Mesodermal cell (in vitro differentiated cells): ENCODE measurements around the gene HIGD1B. TPM values are rescaled to one million over a fixed set of nuclear protein-coding genes. Genes with fewer than 3 reads are reported as not detected.
A peak's percentile ranks its signal among the peaks of the same experiment; 100 is the strongest.
"Not testable (repeated sequence)": the region's sequence is repeated elsewhere in the genome, so short reads cannot be mapped to it uniquely, and the experiment has no call there.

Experiments
- H3K27ac ChIP-seq: 2 replicates; pipeline ENCODE4 v1.7.0; 2013; ENCODE audit warnings: mild to moderate bottlenecking, low read depth, low read length, moderate library complexity; ENCODE audit not compliant: severe bottlenecking
- H3K36me3 ChIP-seq: 2 replicates; pipeline ENCODE4 v1.7.1; 2013; ENCODE audit warnings: mild to moderate bottlenecking, low read length, moderate library complexity; ENCODE audit not compliant: control insufficient read depth, insufficient read depth
- H3K4me1 ChIP-seq: one replicate; pipeline ENCODE4 v1.7.1; 2013; ENCODE audit warnings: mild to moderate bottlenecking, low read length; ENCODE audit not compliant: insufficient read depth, control insufficient read depth, poor library complexity, severe bottlenecking
- H3K4me3 ChIP-seq: 2 replicates; pipeline ENCODE4 v1.7.0; 2013; ENCODE audit warnings: low read length, control low read depth, mild to moderate bottlenecking; ENCODE audit not compliant: insufficient read depth, poor library complexity, severe bottlenecking; ENCODE audit errors: extremely low read depth
- H3K9me3 ChIP-seq: 2 replicates; pipeline ENCODE4 v1.7.1; 2013; ENCODE audit warnings: mild to moderate bottlenecking, low read length, moderate library complexity; ENCODE audit not compliant: control insufficient read depth
- WGBS, 2 experiments: methylation state at CpG; one replicate each; pipeline ENCODE4 v1.1.5; 2013; ENCODE audit warnings: missing lambda C conversion rate in 2 of 2; ENCODE audit not compliant: insufficient coverage in 2 of 2; 5-methylcytosine and 5-hydroxymethylcytosine counted together
- polyA plus RNA-seq, 2 experiments: library from polyadenylated mRNA; stranded (reverse); fragments of 50-300 nt; gene quantifications; one replicate each; pipeline ENCODE4 v1.2.3, GENCODE V29; 2013

Gene HIGD1B
- not detected for polyA plus RNA-seq (2013, experiment 1 of 2)
- polyA plus RNA-seq (2013, experiment 2 of 2): not detected

DNA sequence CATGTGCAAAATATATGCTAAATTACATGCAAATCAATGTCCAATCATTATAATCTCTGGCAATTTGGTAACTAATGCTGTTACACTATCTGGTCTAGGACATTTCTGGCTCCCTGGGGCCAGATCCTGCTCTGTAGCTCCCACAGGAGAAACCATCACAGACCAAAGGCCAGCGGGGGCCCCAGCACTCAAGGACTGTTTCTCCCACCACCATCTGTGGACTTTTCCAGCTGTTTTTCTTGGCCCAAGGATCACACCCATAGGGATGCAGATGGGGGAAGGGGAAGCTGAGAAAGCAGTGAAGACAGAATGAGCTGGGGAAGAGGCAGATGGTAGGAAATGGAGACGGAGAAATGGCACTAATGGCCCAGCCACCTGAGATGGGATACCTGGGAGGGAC, at the start of gene HIGD1B:
Gene HIGD1B, plus strand, starts transcription at position 298 of the 400 bp plus-strand sequence. CDS start 270 bp downstream, outside the sequence.
- WGBS, 2 experiments: 91 to 100% methylated on average over 1 of the region's 2 CpGs
- Histone ChIP-seq H3K27ac (no peak within 1 kb of the TSS), H3K4me3 (no peak within 1 kb of the TSS), H3K4me1 (peaks cover 18% of the 10 kb centered on the region), H3K9me3 (no peaks in the 10 kb centered on the region), H3K36me3 (peaks cover 32% of the 10 kb centered on the region)

DNA sequence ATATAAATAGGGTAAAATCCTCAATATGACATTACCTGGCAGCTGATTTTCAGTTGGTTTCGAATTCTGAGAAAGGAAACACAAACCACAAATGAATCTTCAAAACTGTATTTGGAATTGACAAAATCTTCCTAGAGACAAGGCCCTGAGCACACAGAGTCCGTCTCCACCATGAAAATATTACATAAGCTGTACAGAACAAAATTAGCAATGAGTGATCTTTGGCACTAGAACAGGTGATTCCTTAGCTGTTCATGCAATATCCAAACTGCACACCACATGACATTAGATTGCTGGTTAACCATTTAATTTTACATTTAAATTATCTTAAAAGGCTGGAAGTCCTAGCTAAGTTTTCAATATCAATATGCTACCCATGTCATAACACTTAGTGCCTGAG, 49.3 kb upstream of the HIGD1B start:
- WGBS, 2 experiments: no CpG with 5 or more reads among the region's 2 CpGs

DNA sequence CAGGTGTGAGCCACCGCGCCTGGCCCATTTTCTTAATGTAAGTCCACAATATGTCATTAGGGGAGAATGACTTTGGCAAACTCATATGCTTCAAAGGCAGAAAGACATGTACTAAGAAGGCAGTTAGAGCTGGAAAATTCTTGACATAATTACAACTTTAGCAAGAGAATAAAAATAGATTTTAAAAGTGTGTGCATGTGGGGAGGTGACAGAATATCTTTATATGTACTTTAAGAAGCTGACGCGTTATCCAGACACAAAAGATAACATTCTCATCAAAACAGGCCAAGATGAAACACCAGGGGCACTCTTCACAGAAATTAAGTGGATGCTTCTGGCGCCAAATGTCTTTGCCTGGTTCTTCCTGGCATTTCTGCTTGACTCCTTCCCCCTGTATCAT, 45.8 kb upstream of the HIGD1B start:
- whole genome bisulfite sequencing, 2 experiments: 97 to 100% methylated on average over 3 to 5 of the region's 5 CpGs

More for the DNA sequence above, 49.3 kb upstream of the HIGD1B start:
- Histone ChIP-seq H3K27ac (no peak overlapping the region), H3K9me3 (no peaks in the 10 kb centered on the region), H3K4me3 (no peak overlapping the region), H3K36me3 (peaks cover 80% of the 10 kb centered on the region), H3K4me1 (peaks cover 41% of the 10 kb centered on the region)

DNA sequence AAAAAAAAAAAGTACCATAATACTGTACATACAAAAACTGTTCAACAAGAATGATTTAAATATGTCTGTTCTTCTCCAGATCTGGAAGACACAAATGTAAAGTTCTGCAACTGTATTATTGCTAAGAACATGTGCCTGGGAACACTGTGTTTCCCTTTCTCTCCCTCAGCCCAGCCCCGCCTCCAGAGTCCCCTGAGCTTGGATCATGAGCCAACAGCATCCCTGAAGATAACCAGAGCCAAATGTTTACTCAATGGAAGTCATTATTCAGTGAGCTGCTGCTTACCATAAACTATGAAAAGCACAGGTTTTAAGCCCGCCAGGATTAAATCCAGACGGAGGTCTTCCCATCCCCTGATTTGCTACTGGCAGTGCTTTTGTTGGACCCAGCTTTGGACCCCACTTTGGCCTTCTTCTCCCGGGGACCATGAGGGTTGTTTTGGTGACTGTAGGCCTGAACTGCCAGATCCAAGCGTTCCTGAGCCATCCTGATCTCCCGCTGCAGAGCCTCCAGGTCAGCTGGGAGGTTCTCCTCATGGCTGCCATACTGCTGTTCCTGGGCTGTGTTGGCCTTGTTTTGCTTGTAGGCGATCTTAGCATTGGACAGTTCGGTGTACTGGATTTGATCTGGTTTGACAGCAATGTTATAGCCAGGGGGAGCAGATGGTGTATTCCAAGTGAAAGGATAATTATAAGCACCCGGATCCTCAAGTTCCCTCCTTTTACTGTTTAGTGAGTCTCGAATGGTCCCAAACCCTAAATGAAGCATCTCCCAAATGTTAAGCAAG, 43.2 kb upstream of the HIGD1B start:
- 98 to 100% methylated on average over 7 of the region's 10 CpGs for WGBS, 2 experiments

More for the DNA sequence above, 45.8 kb upstream of the HIGD1B start:
- no peak overlapping the region for H3K27ac ChIP-seq
- H3K9me3 ChIP-seq: no peaks in the 10 kb centered on the region
- H3K4me1 ChIP-seq: peaks cover 19% of the 10 kb centered on the region
- H3K4me3 ChIP-seq: no peak overlapping the region
- H3K36me3 ChIP-seq: peaks cover 97% of the 10 kb centered on the region

DNA sequence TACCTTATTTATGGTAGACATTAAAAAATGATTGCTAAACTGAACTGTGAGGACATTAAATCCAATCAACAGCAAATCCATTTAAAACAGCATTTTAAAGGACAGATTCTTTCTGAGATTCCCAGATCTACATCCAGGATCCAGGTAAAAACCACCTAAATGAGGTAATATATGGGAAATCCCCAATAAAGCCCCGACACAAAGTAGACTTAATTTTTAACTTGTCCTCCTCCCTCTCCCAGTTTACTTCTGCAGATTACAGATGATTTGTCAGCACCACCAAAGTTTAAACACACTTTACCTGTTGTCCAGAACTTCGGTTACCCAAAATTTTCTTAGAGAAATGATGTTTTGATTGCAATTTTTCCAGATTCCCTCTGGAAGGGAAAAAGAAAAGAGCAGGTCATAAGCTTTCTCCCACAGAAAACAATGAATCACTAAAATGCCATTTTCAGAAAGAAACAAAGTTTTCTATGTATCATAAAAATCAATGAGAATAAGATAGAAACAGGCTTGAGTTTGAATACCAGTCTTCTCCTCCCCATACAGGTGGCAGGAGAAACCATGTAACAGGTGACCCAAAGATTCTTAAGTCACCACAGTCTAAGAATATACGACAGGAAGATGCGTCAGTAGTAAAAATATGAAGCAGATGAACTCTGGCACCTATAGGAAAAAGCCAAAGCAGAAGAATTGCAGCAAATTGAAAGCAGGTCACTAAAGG, 40.4 kb upstream of the HIGD1B start:
- Histone ChIP-seq H3K4me3 (no peak overlapping the region), H3K36me3 (peaks cover 58% of the 10 kb centered on the region), H3K4me1 (peaks cover 9% of the 10 kb centered on the region), H3K27ac (no peak overlapping the region), H3K9me3 (no peaks in the 10 kb centered on the region)
- 95 to 100% methylated on average over 2 to 3 of the region's 4 CpGs for WGBS, 2 experiments

More for the DNA sequence above, 43.2 kb upstream of the HIGD1B start:
- Histone ChIP-seq H3K36me3 (peaks cover 80% of the 10 kb centered on the region), H3K4me1 (peaks cover 9% of the 10 kb centered on the region), H3K27ac (peak overlapping the region; percentile 58), H3K4me3 (no peak overlapping the region), H3K9me3 (no peaks in the 10 kb centered on the region)

DNA sequence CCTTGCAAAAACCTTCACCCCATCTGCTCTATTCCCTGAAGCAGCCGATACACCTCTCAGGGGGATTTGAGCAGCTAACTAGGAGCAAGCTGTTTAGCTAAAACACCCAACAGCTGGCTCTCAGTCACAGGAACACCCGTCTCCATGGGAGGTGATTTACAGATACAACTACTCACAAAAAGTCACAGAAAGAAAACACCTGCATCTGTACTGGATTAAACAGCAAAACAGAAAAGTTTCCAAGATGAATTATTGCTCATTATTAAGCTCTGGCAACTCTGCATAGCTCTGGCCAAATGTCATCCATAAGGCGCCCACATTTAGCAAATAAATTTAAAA, 39.9 kb upstream of the HIGD1B start:
- H3K36me3 ChIP-seq: peaks cover 53% of the 10 kb centered on the region
- H3K9me3 ChIP-seq: no peaks in the 10 kb centered on the region
- H3K4me3 ChIP-seq: no peak overlapping the region
- peaks cover 9% of the 10 kb centered on the region for H3K4me1 ChIP-seq
- no peak overlapping the region for H3K27ac ChIP-seq
- 86 to 90% methylated on average over 1 to 2 of the region's 3 CpGs for WGBS, 2 experiments

DNA sequence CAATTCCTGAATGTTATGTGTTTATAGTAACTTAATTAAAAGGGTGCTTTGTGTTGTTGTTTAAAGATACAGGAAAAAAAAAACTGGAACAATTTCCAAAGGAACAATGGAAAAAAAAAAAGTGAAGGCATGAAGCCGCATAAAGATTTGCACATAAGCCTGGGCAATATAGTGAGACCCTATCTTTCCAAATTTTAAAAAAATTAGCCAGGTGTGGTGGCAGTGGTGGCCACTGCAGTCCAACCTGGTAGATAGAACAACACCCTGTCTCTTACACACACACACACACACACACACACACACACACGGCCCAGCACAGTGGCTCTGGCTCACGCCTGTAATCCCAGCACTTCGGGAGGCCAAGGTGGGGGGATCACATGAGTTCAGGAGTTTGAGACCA, 39.5 kb upstream of the HIGD1B start:
- H3K4me1 ChIP-seq: peaks cover 9% of the 10 kb centered on the region
- WGBS, 2 experiments: 80% methylated on average over 1 of the region's 4 CpGs; no CpG with 5 or more reads in 1 of the 2 experiments
- H3K9me3 ChIP-seq: no peaks in the 10 kb centered on the region
- H3K4me3 ChIP-seq: no peak overlapping the region
- no peak overlapping the region for H3K27ac ChIP-seq
- H3K36me3 ChIP-seq: peaks cover 52% of the 10 kb centered on the region

DNA sequence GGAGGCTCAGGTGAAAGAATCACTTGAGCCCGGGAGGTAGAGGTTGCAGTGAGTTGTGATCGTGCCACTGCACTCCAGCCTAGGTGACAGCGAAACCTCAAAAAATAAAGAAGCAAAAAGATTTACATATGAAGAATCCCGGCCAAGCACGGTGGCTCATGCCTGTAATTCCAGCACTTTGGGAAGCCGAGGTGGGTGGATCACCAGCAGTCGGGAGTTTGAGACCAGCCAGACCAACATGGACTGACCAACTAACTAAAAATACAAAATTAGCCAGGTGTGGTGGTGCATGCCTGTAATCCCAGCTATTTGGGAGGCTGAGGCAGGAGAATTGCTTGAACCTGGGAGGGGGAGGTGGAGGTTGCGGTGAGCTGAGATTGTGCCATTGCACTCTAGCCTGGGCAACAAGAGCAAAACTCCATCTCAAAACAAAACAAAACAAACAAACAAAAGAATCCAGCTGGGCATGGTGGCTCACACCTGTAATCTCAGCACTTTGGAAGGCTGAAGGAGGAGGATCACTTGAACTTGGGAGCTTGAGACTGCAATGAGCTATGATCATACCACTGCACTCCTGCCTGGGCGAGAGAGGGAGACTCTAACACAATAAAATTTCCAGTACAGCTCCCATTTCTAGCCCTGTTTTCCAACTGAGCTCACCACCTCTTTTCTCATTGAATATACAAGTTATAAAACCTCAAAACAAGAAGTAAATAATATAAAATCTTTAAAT, 38.9 kb upstream of the HIGD1B start:
- not testable (repeated sequence) for H3K4me1 ChIP-seq, H3K27ac ChIP-seq, H3K4me3 ChIP-seq, H3K9me3 ChIP-seq
- WGBS, 2 experiments: 92 to 95% methylated on average over 7 of the region's 9 CpGs
- peaks cover 50% of the 10 kb centered on the region for H3K36me3 ChIP-seq

DNA sequence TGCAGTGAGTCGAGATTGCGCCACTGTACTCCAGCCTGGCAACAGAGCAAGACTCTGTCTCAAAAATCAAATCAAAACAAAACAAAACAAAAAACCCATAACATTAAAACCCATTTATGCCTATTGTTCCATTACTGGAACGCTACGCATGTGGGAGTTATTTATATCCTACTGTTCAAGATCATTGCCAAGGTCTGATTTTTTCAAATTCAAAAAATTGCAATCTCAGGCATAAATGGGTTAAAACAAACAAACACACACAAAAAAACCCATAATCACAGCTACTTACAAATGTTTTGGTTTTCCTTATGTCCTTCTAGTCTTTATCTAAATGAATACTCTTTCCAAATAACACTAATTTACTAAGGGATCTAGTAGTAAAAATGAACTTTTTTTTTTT, 35.4 kb upstream of the HIGD1B start:
- Histone ChIP-seq H3K4me1 (no peaks in the 10 kb centered on the region), H3K27ac (no peak overlapping the region), H3K9me3 (no peaks in the 10 kb centered on the region), H3K4me3 (no peak overlapping the region), H3K36me3 (peaks cover 33% of the 10 kb centered on the region)
- WGBS, 2 experiments: 92 to 100% methylated on average over 2 to 4 of the region's 4 CpGs

DNA sequence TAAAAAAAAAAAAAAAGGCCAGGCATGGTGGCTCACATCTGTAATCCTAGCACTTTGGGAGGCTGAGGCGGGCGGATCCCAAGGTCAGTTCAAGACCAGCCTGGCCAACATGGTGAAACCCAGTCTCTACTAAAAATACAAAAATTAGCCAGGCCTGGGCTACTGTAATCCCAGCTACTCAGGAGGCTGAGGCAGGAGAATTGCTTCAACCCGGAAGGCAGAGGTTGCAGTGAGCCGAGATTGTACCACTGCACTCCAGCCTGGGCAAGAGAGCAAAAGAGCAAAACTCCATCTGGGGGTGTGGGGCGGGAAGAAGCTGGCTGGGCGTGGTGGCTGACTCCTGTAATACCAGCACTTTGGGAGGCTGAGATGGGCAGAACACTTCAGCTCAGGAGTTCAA, 29.2 kb upstream of the HIGD1B start:
- not testable (repeated sequence) for H3K9me3 ChIP-seq, H3K4me3 ChIP-seq, H3K27ac ChIP-seq
- peaks cover 10% of the 10 kb centered on the region for H3K4me1 ChIP-seq
- peaks cover 36% of the 10 kb centered on the region for H3K36me3 ChIP-seq
- WGBS, 2 experiments: 94 to 96% methylated on average over 3 to 6 of the region's 6 CpGs
